RWPE1 (cell line): ENCODE results near the gene ZDHHC22.

Experiments
- CTCF ChIA-PET: fragments of 350-600 bp; sonication (Branson Sonifier 250); formaldehyde crosslinking; extraction: SDS; loops from one replicate; lab custom pipeline; 2021; lab: Yijun Ruan, JAX
- POLR2A ChIA-PET: fragments of 400-600 bp; formaldehyde crosslinking; extraction: SDS; loops from one replicate; lab custom pipeline; 2020; ENCODE audit warnings: antibody characterized with exemption; ENCODE audit not compliant: low non-redundant PET; lab: Yijun Ruan, JAX
- DNase-seq: peaks from one replicate; pipeline ENCODE4 v3.0.0; 2012; ENCODE audit warnings: low spot score
- H3K27ac ChIP-seq: fragments of 450-650 bp; 2 replicates; pipeline ENCODE4 v1.5.1; 2017
- TF ChIP-seq, protein P1 (sequence below): fragments of 450-650 bp; conservative IDR thresholded peaks from 2 replicates; pipeline ENCODE4 v1.5.1; 2017; ENCODE audit warnings: low read depth, mild to moderate bottlenecking

ZDHHC22 gene

DNA sequence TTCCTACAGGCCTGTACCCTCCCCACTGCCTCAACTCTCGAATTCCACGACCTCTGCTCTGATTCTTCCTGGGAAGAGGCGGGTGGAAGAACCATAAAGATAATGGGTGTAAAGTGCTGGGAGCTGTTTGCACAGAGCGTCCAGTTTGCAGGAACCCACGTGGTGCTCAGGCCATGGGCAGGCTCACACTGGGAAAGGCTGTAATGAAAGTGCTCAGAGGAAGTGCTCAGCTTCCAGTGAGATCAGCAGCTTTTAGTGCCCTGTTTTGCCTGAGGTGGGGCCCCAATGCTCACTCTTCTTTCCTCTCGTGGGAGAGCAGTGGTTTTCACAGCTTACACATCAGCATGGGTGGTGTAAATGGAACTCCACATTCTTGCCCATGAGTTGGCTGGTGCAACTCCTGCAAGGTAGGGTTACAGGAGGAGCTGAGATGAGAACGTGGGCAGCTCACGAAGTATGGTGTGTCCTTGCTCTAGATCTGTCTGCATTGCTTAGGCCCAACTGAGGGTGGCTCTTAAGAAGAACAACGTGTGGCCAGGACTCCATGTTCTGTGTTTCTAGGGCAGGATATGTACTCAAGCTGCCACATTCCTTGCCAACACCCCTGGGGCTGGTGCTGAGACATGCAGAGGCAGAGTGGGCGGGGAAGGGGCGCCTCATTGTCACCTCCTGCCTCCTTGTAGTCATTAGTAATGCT lies 43.0 kb upstream of the ZDHHC22 start:
- TF ChIP-seq, protein P1, sequence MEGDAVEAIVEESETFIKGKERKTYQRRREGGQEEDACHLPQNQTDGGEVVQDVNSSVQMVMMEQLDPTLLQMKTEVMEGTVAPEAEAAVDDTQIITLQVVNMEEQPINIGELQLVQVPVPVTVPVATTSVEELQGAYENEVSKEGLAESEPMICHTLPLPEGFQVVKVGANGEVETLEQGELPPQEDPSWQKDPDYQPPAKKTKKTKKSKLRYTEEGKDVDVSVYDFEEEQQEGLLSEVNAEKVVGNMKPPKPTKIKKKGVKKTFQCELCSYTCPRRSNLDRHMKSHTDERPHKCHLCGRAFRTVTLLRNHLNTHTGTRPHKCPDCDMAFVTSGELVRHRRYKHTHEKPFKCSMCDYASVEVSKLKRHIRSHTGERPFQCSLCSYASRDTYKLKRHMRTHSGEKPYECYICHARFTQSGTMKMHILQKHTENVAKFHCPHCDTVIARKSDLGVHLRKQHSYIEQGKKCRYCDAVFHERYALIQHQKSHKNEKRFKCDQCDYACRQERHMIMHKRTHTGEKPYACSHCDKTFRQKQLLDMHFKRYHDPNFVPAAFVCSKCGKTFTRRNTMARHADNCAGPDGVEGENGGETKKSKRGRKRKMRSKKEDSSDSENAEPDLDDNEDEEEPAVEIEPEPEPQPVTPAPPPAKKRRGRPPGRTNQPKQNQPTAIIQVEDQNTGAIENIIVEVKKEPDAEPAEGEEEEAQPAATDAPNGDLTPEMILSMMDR: no peak
- DNase-seq: no peak
- ChIA-PET POLR2A (no interaction called here), CTCF (no interaction called here)
- H3K27ac ChIP-seq: peak overlapping the region; percentile 16; the same call in 1 of the 2 replicates

DNA sequence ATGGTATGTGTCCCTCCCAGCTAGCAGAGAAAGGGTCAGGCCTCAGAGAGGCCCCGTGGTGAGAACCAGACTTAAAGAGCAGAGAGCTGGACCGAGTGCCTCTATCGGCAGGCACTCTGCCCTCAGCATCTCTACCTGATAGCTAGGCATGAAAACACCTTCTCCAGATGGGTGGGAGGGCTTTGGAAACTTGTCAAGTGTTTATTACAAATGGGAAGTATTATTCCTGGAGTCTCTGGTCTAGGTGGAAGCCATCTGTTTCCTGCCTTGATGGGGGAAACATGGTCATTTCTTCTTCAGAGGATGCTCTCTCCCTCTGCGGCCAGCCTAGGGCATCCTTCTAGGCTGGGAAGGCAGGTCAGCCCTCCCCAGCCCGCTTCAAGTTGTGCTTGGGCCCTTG lies 42.3 kb upstream of the ZDHHC22 start:
- ChIA-PET POLR2A (no interaction called here), CTCF (no interaction called here)
- TF ChIP-seq, protein P1: no peak
- H3K27ac ChIP-seq: no peak overlapping the region
- no peak for DNase-seq

DNA sequence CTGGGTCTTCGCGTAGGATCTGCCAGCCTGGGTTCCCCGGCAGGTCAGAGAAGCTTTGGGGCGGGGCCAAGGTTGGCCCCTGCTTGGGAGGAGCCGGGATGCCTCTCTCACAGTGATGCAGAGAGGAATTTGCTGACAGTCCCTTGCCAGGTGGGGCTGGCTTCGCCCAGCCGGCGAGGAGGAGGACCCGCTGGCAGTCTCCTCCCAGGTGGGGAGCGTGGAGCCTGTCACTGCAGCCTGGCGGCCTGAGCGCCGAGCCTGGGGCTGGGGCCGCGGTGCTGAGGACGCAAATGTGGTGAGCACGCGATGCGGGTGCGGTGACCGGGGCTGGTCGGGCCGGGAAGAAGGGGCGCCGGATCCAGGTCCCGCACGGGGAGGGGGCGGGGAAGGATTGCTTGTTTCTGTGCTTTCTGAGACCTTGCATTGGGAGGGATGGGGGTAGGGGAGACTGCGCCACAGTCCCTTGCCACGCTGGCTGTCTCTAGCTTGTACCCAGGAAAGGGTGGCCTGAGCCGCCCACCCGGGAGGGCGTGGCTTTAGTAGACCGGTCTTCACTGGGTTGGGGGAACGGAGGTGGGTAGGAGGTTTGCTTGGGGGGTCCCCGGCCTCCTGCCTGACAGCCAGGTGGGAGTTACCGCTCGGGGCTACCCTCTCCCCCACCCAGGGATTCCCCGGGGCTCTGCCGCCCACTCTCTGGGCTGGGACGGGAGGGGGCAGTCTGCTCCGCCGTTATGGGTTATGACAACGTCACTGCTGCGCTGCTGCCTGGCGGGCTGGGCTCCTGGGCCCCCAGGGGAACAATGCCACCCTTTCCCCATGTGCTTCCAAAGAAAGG lies 40.2 kb upstream of the ZDHHC22 start, which contains the start of gene TMEM63C:
TSS of gene TMEM63C (plus strand) at position 196 of the 835 bp plus-strand sequence. CDS start 37,016 bp downstream, outside the sequence.
- peak; percentile 86 for DNase-seq
- TF ChIP-seq, protein P1: no peak
- no peak within 1 kb of the TSS for H3K27ac ChIP-seq
- ChIA-PET POLR2A (no interaction called here), CTCF (no interaction called here)

DNA sequence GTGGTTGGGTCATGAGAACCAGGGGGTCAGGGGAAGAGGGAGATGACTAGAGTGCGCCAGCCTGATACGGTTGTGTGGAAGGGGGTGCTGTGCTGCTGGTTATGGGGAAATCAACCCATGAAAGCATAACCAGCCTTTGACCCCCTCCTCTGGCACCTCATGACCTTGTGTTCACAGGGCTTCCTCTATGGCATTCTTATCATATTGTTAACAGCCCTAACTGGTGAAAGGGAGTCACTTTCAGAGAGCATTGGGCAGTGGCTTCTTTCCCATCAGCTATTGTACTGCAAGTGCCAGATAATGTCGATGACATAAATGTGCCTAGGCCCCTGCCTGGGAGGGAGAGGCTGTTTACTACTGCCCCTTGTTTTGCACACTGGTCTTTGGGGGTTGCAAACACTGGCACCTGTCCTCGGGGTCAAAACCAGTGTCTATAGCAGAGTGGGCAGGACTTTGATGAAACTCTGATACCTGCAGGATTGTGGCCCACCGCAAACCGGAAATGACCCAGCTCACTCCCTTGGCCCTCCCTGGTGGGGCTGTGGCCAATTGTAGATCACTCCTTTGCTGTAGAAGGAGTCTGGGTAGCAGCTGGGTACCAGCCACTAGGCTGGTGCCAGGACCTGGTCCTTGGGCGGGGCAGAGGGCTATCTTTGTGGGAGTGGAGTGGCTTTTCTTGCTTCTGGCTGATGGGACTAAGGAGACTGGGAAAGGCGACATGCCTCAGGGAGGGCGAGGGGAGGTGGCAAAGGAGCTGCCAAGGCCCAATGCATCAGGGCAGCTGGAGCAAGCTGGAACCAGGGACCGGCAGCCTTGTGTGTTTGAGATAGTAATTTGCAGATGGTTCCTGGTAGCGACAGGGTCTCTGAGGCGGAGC lies 39.4 kb upstream of the ZDHHC22 start:
- ChIA-PET CTCF (interaction anchor here (0.6 kb wide), 2 partner anchors 14 to 28 kb away, joined by 3 to 4 read pairs; no protein-coding TSS in a partner anchor), POLR2A (interaction anchor here (0.6 kb wide), 1 partner anchor 8 kb away, joined by 6 read pairs; no protein-coding TSS in a partner anchor)
- DNase-seq: no peak
- no peak overlapping the region for H3K27ac ChIP-seq
- TF ChIP-seq, protein P1: no peak

DNA sequence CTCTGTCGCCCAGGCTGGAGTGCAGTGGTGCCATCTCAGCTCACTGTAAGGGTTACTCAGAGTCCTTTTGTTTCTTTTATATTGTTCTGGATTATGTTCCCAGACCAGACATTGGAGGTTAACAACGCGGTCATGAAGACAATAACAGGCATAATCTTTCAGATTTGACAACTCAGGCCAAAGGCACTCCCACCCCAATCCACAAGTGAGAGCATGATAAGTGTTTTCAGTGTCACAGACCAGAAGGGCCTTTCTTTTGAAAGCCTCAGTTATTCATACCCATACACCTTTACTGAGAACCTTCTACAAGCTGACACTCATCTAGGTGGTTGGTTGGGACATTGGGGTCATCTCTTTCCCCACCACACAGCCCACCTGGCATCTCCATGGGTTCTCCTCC lies 37.1 kb upstream of the ZDHHC22 start:
- ChIA-PET POLR2A (no interaction called here), CTCF (interaction anchor here (0.7 kb wide), 1 partner anchor 341 kb away, joined by 5 read pairs; no protein-coding TSS in a partner anchor)
- no peak overlapping the region for H3K27ac ChIP-seq
- no peak for DNase-seq
- TF ChIP-seq, protein P1: no peak

DNA sequence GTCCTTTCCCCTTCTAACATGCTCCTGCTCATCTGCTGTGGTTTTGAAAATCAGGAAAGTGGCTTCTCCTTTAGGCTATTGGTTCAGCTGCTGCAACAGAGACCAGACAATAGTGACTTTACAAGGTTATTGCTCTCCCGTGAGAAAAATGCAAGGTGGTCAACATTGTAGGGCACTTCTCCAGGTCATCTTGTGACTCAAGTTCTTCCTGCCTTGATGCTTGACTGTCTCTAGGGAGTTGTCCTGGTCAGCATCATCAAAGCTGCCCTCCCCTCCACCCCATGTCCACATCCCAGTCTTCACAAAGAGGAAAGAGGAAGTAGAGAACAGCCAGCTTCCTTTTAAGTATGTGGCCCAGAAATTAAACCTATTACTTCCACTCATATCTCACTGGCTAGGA lies 36.1 kb upstream of the ZDHHC22 start:
- TF ChIP-seq, protein P1: no peak
- ChIA-PET POLR2A (no interaction called here), CTCF (interaction anchor here (0.7 to 1.0 kb wide), 2 partner anchors 26 to 340 kb away, joined by 3 to 5 read pairs; no protein-coding TSS in a partner anchor)
- no peak overlapping the region for H3K27ac ChIP-seq
- DNase-seq: no peak
